HG03442 (cell line): ENCODE measurements around the gene NXPE2.
"Not testable (repeated sequence)": the region's sequence is repeated elsewhere in the genome, so short reads cannot be mapped to it uniquely, and the experiment has no call there.

ENCODE experiments used
- ATAC-seq: cut with Tn5 transposase; IDR thresholded peaks from one replicate; pipeline ENCODE4 v1.9.1; 2021; ENCODE audit warnings: mild to moderate bottlenecking, moderate library complexity; ENCODE audit not compliant: unreplicated experiment

Gene NXPE2

DNA sequence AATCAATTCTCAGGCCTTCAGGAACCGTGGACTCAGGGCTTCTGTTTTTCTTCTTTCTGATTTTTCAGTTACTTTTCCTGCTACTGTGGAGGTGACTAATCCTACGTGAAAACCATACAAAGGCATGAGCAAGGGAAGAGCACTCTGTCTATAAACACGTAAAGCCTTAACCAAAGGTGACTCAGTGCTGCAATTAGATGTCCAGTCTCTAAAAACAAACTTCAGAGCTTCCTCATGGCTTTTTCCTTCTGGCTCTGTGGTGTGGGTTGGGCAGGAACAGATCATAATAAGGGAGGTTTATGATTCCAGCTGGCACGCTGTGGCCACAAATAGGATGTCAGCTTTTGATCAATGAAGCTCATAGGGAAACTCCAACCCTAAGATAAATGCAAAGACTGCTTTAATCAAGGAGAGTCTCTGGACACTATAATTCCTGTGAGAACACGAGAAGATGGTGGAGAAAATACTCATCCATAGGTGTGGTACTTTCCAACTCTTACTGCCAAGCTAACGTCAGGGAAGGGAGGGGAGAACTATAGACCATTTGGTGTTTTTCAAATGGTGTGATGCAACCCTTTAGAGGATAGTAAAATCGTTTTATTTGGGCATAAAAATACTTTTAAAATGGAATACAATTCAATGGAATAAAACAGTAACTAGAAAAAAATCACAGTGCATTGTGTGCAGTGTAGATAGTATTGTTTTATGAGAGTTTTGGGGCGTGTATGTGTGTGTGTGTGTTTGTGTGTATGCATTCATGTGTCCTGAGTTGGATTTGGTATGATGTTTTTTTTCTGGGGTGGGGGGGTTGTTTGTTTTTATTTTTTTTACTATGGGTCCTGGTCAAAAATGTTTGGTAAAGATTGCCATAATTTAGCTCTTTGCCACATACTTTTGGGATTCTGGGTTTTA lies at the start of gene NXPE2:
NXPE2 (plus strand) TSS at position 403 of the 912 bp plus-strand sequence; CDS start at position 452, 49 bp downstream.
- no peak for ATAC-seq

DNA sequence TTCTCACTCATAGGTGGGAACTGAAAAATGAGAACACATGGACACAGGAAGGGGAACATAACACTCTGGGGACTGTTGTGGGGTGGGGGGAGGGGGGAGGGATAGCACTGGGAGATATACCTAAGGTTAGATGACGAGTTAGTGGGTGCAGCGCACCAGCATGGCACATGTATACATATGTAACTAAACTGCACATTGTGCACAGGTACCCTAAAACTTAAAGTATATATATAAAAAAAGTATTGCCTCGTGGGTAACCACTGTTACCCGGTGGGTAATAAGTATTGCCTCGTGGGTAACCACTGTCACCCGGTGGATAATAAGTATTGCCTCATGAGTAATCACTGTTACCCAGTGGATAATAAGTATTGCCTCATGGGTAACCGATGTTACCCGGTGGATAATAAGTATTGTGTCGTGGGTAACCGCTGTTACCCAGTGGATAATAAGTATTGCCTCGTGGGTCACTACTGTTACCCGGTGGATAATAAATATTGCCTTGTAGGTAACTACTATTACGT lies 46.8 kb upstream of the NXPE2 start:
- not testable (repeated sequence) for ATAC-seq

DNA sequence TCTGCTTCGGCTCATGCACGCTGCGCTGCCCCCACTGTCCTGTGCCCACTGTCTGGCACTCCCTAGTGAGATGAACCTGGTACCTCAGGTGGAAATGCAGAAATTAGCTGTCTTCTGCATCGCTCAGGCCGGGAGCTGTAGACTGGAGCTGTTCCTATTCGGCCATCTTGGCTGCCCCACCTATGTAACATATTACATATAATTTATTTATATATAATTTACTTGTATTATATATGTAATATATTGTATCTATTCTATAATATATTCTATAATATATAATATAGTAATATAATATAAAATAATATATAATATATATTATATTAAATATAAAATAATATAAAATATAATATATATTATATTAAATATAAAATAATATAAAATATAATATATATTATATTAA lies 38.9 kb upstream of the NXPE2 start:
- not testable (repeated sequence) for ATAC-seq

DNA sequence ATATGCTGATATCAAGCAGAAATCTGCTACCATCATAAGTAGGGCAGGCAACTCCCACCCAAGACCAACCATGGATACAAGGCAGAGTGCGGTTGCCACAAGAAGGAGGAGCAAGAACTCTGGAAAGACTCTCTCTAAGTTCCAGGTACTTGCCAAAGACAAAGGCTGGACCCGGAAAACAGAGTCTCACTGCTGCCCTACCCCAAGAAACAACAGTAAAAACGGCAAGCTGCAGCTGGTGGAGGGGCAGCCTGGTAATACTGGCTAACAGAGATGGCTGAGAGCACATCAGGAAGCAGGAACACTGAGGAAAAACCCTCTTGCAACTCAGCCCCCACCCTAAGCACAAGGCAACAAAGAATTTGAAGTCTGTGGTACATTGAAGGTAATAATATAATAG lies 27.7 kb upstream of the NXPE2 start:
- ATAC-seq = no peak

DNA sequence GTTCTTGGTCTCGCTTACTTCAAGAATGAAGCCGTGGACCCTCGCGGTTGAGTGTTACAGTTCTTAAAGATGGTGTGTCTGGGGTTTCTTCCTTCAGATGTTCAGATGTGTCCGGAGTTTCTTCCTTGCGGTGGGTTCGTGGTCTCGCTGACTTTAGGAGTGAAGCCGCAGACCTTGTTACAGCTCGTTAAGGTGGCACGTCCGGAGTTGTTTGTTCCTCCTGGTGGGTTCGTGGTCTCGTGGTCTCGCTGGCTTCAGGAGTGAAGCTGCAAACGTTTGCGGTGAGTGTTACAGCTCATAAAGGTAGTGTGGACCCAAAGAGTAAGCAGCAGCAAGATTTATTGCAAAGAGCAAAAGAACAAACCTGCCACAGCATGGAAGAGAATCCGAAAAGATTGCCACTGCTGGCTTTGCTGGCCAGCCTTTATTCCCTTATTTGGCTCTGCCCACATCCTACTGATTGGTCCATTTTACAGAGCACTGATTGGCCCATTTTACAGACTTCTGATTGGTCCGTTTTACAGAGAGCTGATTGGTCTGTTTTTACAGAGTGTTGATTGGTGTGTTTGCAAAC lies 27.1 kb upstream of the NXPE2 start:
- ATAC-seq = no peak

DNA sequence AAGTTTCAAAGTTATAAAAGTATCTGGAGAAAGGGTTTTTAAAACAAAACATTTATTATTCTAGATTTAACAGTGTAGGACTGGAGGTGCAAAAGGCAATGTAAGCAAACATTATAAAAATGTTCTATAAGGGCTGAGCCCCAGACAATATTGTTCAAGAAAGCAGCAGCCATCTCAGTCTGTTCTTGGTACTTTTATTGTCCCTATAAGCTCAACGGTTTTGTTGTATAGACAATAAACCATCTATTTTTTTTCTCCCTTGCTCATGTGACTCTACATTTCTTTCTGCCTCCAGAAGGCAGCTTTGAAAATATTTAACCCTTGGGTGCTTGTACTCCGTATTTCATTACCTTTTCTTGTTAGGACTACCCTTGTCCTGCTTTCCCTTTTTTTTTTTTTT lies 25.2 kb upstream of the NXPE2 start:
- ATAC-seq = no peak

DNA sequence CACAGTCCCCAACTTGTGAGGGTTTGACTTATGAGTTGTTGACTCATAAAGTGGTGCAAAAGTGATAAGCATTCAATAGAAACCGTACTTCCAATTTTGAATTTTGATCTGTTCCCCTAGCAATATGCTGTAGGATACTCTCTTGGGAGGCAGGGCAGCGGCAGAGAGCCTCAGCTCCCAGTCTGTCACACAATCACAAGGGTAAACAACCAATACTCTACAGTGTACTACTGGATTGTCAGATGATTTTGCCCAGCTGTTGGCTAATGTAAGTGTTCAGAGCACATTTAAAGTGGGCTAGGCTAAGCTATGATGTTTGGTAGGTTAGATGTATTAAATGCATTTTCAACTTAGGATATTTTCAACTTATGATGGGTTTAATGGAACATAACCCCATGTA lies 13.7 kb upstream of the NXPE2 start:
- ATAC-seq = no peak

DNA sequence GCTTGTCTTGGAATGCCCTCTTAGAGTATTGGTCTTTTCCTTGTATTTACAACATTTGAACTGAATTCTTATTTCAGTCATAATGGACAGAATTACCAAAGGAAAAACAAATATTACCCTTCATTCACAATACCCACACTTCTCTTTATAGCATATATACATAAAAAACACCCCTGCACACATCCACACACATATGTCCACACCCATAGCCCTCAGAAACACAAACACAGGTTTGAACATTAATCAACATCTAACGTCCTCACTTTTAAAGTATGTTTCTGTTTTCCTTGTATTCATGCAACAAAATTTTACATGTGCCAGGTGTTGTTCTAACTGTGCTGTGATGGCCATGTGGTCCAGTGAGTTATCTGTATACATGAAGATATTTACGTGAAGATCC lies 11.6 kb upstream of the NXPE2 start:
- no peak for ATAC-seq

DNA sequence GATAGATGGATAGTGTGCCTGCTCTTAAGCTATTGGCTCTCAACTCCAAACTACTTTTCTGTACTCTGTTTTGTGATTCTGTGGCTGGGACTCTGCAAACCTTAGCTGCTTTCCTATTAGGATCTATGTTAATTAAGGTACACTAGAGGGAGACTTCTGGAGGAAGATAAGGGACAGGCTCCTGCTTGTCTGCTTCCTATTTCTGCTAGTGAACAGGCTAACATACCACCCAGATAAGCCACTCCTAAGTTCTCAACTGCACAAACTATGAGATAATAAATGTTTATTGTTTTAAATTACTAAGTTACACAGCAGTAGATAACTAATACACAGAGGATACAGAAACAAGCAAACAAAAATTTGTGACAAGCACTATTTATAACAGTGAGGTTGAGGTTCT lies 10.2 kb upstream of the NXPE2 start:
- no peak for ATAC-seq

DNA sequence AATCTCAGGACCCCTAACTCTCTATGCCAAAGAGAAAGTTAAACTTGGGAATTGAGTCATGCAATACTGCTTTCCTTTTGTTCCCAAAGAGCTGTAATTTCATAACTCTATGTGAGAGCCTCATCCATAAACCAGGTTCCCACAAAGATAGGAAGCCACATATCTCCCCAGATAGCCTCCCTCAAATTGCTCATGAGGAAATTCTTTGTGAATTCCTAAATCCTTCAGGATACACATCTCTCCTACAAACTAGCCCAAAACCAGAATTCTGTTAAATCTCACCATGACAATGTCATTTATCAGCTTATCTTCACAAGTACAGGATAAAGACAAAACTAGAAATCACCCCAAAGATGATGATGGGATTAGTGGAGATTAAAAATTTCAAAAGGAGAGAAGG lies 4.7 kb upstream of the NXPE2 start:
- no peak for ATAC-seq

DNA sequence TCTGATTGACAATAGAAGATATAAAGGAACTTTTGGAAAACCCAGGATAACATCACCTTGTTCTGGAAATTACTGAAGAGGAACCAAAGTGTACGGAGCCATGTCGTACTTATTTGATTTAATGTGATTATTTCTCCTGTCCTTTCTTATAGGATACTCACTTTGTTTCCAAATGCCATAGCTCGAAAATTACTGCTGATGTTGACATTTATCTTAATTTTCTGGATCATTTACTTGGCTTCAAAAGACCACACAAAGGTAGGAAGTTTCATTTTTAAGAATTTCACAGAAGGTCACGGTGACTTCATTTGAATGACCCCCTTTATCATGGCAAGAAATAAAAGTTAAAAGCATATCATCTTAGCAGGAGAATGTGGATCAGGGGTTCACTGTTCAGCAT lies 1.2 kb downstream of the NXPE2 start:
- ATAC-seq = no peak

DNA sequence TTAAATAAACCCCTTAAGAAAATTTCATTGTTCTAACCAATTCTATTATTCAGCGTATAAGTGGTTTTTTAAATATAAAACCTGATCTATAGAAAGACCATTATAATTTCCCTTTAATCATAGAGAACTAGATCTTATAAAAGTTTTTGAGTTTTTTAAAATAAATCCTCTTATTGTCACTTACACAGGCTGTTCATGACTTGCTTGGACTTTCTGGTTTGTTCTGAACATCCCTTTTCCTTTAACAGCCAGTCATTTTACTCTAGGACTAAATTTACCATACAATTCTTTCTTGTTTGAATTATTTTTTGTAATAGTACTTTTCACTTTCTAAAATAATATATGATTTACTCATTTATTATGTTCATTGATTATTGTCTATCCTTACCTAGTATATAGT lies 4.7 kb downstream of the NXPE2 start:
- ATAC-seq = no peak

DNA sequence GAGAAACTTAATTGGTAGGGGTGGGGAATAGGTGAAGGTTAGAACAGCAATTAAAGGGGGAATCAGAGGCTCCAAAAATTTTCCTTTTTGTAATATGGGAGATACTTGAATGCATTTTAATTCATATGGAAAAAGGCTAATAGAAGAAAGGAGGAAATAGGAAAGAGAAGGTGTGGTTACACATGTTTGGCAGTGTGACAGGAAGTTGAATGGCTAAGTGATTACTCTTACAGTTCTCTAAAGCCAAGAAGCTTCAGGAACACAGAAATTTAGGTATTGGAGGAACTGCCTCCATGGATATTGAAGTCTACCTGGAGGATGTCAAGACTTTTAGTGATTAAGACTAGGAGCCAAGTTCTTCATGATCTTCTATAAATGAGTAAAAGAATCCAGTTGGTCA lies 6.3 kb downstream of the NXPE2 start:
- no peak for ATAC-seq

DNA sequence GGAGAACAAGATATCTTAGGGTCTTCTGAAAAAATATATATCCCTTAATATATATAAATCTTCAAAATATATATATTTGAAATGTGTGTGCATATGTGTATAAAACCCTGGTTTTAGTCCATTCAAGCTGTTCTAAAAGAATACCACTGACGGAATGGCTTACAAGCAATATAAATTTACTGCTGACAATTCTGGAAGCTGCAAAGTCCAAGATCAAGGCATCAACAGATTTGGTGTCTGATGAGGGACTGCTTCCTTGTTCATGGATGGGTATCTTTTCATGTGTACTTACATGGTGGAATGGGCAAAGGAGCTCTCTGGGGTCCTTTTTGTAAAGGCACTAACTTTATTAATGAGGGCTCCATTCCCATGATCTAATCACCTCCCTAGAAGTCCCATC lies 6.8 kb downstream of the NXPE2 start:
- ATAC-seq = no peak

DNA sequence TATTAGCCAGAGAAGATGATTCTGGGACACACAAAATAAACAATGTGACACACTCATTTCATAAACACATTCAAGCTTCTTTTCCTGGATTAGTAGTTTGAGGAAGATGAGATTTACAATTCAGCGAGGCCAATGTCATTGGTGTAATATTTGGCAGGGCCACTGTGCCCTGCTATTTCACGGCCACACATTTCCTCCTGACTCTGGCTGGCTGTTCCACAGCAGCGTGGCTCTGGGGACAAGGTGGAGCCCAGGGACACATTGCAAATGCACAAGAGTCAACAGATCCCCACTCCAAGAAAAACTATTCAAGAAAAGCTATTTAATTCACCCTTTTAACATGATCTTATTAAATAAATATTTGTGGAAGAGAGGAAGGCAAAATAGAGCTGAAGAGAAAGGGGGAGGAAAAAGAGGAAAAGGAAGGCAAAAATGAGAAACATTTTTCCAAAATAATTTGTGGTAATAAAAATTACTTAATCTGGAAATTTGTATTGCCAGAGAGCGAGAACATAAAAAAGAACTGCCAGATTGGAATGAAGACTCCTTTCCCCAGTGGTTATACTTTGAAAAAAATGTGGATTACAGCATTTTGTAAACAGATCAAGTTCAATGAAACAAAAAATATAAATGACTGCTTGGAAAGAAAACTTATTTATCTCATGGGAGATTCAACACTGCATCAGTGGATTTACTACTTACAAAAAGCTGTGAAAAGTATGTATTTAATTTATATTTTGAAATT lies 27.1 kb downstream of the NXPE2 start:
- no peak for ATAC-seq

DNA sequence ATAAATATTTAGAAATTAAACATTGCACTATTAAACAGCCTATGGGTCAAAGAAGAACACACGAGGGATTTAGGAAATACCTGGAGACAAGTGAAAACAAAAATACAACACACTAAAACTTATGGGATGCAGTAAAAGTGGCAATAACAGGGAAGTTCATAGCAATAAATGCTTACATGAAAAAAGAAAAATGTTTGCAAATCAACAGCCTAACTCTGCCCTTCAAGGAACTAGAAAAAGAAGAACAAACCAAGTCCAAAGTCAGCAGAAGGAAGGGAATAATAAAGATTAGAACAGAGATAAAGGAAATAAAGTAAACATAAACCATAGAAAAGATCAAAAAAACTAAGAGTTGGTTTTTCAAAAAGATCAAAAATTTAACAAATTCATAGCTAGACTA lies 31.6 kb downstream of the NXPE2 start:
- no peak for ATAC-seq

DNA sequence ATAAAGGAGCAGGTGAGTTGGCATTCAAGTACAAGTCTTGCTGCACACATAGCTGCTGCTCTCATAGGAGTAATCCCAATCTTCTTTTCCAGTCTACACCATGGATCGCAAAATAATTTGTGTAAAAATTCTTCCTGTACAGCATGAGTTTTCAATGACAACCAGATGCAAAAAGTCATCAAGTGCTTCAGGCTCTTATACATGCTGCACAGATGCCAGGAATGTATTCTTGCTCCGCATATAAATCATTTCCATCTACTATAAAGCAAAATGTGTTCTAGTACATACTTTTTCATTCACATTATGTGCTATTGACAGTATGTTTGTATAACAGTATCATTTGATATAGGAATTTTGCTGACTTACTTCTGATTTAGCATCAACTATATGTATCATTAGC lies 35.4 kb downstream of the NXPE2 start:
- ATAC-seq = no peak

DNA sequence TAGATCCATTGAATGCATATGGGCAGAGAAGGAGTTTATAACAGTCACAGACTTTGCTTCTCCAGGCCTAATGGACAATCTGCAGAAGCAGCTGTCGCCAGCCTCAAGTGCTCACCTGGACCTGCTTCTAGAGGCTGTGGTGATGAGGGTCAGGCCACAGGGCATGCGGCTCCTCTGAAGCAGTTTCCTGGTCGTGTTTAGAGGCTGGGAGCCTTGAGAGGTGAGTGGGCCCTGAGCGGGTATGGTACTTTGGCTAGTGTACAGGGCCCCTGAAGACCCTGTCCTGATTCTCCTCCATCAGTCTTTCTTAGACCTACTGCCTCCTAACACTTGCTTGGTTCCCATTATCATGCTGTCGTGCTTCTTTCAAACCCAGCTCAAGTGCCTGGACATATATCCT lies 41.2 kb downstream of the NXPE2 start:
- ATAC-seq = no peak

DNA sequence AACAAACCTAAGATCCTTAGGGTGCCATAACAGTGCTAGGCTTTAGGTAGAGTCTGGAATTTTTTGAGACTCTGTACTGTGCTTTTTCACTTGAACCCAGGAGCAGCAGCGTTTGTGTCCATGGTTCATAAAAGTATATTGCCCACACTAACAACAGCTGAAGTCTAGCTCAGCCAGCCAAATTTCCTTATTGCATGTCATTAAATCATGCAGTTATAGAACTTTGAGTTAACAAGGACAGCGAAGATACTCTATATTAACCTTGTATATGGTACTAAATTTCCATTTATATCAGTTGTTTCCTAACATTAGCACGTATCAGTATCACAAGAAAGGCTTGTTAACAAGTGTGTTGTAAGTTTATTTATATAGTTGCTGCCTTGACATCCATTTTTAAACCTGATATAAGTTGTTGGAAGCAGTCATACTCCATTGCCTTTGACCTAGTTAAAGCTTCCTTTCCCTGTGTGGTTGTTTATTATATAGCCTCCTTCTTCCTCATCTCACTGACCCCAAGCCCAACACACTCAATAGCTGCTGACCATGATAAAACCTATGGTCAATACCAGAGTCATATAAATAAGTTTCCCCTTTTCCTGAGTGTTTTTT lies 46.7 kb downstream of the NXPE2 start:
- ATAC-seq = no peak

DNA sequence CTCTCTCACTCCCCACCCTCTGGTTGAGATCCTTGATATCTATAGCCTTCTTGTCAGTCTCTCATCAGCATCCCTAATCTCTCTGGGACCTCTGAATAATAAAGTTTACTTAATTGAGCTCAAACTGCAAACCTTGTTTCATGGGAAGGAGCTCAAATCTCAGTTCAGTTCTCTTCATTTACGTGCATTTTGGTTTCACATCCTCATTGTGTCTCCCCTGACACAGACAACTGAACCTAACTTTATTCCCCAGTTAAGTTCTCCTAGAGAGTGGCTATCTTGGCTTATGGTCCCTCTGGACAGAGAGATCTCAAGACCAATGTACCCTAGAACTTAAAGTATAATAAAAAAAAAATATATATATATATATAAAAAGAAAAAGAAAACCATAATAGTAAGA lies 47.3 kb downstream of the NXPE2 start:
- ATAC-seq = no peak

DNA sequence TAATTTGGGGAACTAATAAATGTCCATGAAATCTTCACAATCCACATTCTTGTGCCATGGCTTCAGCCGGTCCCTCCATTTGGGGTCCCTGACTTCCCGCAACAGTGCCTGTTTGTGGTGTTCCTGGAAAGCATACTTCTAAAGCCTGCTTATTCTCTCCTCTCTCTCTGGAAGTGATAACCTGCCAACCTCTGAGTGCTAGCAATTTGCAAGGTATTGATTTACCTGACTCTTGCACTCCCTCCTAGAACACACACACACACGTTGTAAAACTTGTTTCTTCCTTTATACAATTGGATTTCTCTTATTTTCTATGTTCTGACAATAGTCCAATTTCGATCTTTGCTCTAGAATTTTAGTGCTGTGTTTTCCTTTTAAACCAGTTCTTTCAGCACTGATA lies 58.5 kb downstream of the NXPE2 start:
- ATAC-seq = no peak
